ENCODE data around the gene BUB1B.
A peak's percentile ranks its signal among the peaks of the same experiment; 100 is the strongest.
"Not testable (repeated sequence)": the region's sequence is repeated elsewhere in the genome, so short reads cannot be mapped to it uniquely, and the experiment has no call there.

Gene BUB1B

GRCh38 chr15:40137303-40138200, 23.3 kb upstream of the BUB1B start:
- Histone ChIP-seq H3K79me2 (ENCODE audit: insufficient read depth, low read depth) (no peaks in the 10 kb centered on the region), H3K4me3 (IDR thresholded peaks at IDR 0.05; ENCODE audit: insufficient read depth, low read depth, low read length) (no peak overlapping the region), H3K27ac (no peak overlapping the region), H3K4me2 (no peak overlapping the region), H3K9ac (no peak overlapping the region), H4K20me1 (ENCODE audit: insufficient read depth) (no peaks in the 10 kb centered on the region), H3K27me3 (ENCODE audit: insufficient read depth, low read depth) (no peaks in the 10 kb centered on the region), H2AFZ (ENCODE audit: low read depth) (no peak overlapping the region), H3K4me1 (ENCODE audit: low read depth, poor library complexity, severe bottlenecking) (no peaks in the 10 kb centered on the region), H3K36me3 (ENCODE audit: insufficient read depth) (no peaks in the 10 kb centered on the region)
- TF ChIP-seq CTCF (conservative IDR thresholded peaks at IDR 0.05; ENCODE audit: low read depth, low read length) = no peak

GRCh38 chr15:40138201-40138570, 22.7 kb upstream of the BUB1B start:
- H3K79me2 ChIP-seq (ENCODE audit: insufficient read depth, low read depth); H3K9ac ChIP-seq; H2AFZ ChIP-seq (ENCODE audit: low read depth); H3K36me3 ChIP-seq (ENCODE audit: insufficient read depth); H3K27me3 ChIP-seq (ENCODE audit: insufficient read depth, low read depth); H3K4me3 ChIP-seq (IDR thresholded peaks at IDR 0.05; ENCODE audit: insufficient read depth, low read depth, low read length); H3K4me1 ChIP-seq (ENCODE audit: low read depth, poor library complexity, severe bottlenecking); H3K4me2 ChIP-seq; H4K20me1 ChIP-seq (ENCODE audit: insufficient read depth); H3K27ac ChIP-seq: not testable (repeated sequence)

DNA sequence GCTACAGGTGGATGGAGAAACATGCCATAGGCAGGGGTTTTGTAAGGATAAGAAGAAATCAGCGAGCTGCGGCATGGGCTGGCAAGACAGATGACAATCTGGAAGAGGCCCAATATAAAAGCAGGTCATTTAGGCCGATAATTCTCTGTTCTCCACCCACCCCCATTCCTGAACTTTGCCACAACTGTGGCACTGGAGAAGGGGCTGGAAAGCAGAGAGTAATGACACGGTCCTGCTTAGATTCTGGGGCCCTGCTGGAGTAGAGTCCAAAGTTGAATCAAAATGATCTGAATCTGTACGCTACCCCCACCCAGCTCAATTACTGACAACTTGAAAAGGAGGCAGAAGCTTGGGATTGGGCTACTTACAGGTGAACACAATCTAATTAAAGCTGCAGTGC, 18.4 kb upstream of the BUB1B start:
- Histone ChIP-seq H3K27me3 (ENCODE audit: insufficient read depth, low read depth) (no peaks in the 10 kb centered on the region), H3K4me1 (ENCODE audit: low read depth, poor library complexity, severe bottlenecking) (no peaks in the 10 kb centered on the region), H3K79me2 (ENCODE audit: insufficient read depth, low read depth) (no peaks in the 10 kb centered on the region), H3K36me3 (ENCODE audit: insufficient read depth) (no peaks in the 10 kb centered on the region), H2AFZ (ENCODE audit: low read depth) (no peak overlapping the region), H3K4me3 (IDR thresholded peaks at IDR 0.05; ENCODE audit: insufficient read depth, low read depth, low read length) (no peak overlapping the region), H3K9ac (no peak overlapping the region), H3K4me2 (no peak overlapping the region), H4K20me1 (ENCODE audit: insufficient read depth) (no peaks in the 10 kb centered on the region), H3K27ac (no peak overlapping the region)
- TF ChIP-seq CTCF (conservative IDR thresholded peaks at IDR 0.05; ENCODE audit: low read depth, low read length) = no peak

DNA sequence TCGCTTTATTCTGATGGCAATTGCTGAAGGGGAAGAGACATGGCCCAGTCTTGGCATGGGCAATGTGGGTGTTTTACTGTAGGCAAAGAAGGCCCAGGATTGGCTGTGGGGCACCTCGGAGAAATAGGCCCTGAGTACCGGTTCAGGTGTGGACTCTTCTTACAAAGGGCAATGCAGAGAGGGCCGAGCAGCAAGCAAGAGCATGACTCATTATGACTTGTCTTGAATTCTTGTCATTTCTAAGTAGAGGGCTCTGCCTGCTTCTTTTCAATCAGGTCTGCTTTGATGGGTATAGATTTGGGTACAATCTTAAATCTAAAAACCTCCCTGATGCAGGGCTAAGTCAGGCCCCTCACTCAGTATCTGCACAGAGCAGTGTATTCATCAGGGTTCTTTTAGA, 14.8 kb upstream of the BUB1B start:
- H4K20me1 ChIP-seq (ENCODE audit: insufficient read depth) = no peaks in the 10 kb centered on the region
- no peak overlapping the region for H3K9ac ChIP-seq
- H3K4me1 ChIP-seq (ENCODE audit: low read depth, poor library complexity, severe bottlenecking) = peaks cover 17% of the 10 kb centered on the region
- H3K79me2 ChIP-seq (ENCODE audit: insufficient read depth, low read depth) = no peaks in the 10 kb centered on the region
- H3K4me3 ChIP-seq (IDR thresholded peaks at IDR 0.05; ENCODE audit: insufficient read depth, low read depth, low read length) = no peak overlapping the region
- H3K4me2 ChIP-seq = no peak overlapping the region
- TF ChIP-seq CTCF (conservative IDR thresholded peaks at IDR 0.05; ENCODE audit: low read depth, low read length) = no peak
- H3K27me3 ChIP-seq (ENCODE audit: insufficient read depth, low read depth) = no peaks in the 10 kb centered on the region
- H3K27ac ChIP-seq = no peak overlapping the region
- H3K36me3 ChIP-seq (ENCODE audit: insufficient read depth) = no peaks in the 10 kb centered on the region
- no peak overlapping the region for H2AFZ ChIP-seq (ENCODE audit: low read depth)

GRCh38 chr15:40149339-40149738, 11.5 kb upstream of the BUB1B start:
- TF ChIP-seq CTCF (conservative IDR thresholded peaks at IDR 0.05; ENCODE audit: low read depth, low read length) = no peak
- Histone ChIP-seq H3K9ac (no peak overlapping the region), H3K4me1 (ENCODE audit: low read depth, poor library complexity, severe bottlenecking) (peaks cover 23% of the 10 kb centered on the region), H3K36me3 (ENCODE audit: insufficient read depth) (no peaks in the 10 kb centered on the region), H3K4me3 (IDR thresholded peaks at IDR 0.05; ENCODE audit: insufficient read depth, low read depth, low read length) (no peak overlapping the region), H2AFZ (ENCODE audit: low read depth) (no peak overlapping the region), H3K27ac (no peak overlapping the region), H3K4me2 (peak overlapping the region; percentile 81; the same call in 1 of the 2 replicates), H4K20me1 (ENCODE audit: insufficient read depth) (no peaks in the 10 kb centered on the region), H3K27me3 (ENCODE audit: insufficient read depth, low read depth) (no peaks in the 10 kb centered on the region), H3K79me2 (ENCODE audit: insufficient read depth, low read depth) (no peaks in the 10 kb centered on the region)

Measured in KMS-11 (cell line).